ENCODE results near the gene SLC52A1. TPM values are rescaled to one million over a fixed set of nuclear protein-coding genes. Genes with fewer than 3 reads are reported as not detected.

Gene SLC52A1
- total RNA-seq, 4 donors from 2014 or later, result 0.11 TPM; not detected in 3

GRCh38 chr17:5042157-5043022, 7.2 kb upstream of the SLC52A1 start:
- no peaks in the 10 kb centered on the region for H3K9me3 ChIP-seq
- no peaks in the 10 kb centered on the region for H3K27me3 ChIP-seq
- DNase-seq, result no peak
- no peaks in the 10 kb centered on the region for H3K36me3 ChIP-seq
- TF ChIP-seq CTCF (IDR thresholded peaks at IDR 0.05), result no peak
- TF ChIP-seq POLR2A (IDR thresholded peaks at IDR 0.05), result no peak
- WGBS, 2 donors, result 83 to 86% methylated on average over 14 to 15 of the region's 15 CpGs
- intact Hi-C loops (cut with DNase I), result no loop called here
- H3K4me3 ChIP-seq (replicated peaks in 1 of 3), result no peak overlapping the region
- H3K4me1 ChIP-seq, result no peaks in the 10 kb centered on the region
- H3K27ac ChIP-seq, result no peak overlapping the region

GRCh38 chr17:5034651-5035050, 575 bp downstream of the SLC52A1 start:
- Histone ChIP-seq H3K4me3 (replicated peaks in 1 of 3) (no peak overlapping the region), H3K27me3 (no peaks in the 10 kb centered on the region), H3K27ac (no peak overlapping the region), H3K9me3 (no peaks in the 10 kb centered on the region), H3K36me3 (no peaks in the 10 kb centered on the region), H3K4me1 (peaks cover 4 to 5% of the 10 kb centered on the region in 2 donors)
- intact Hi-C loops (cut with DNase I), result no loop called here
- DNase-seq, result no peak
- 88 to 89% methylated on average over 11 to 14 of the region's 14 CpGs for WGBS, 2 donors
- no peak for TF ChIP-seq POLR2A (IDR thresholded peaks at IDR 0.05)
- TF ChIP-seq CTCF (IDR thresholded peaks at IDR 0.05), result no peak

GRCh38 chr17:5034063-5034462, 1.2 kb downstream of the SLC52A1 start:
- intact Hi-C loops (cut with DNase I), result no loop called here
- H3K9me3 ChIP-seq, result no peaks in the 10 kb centered on the region

GRCh38 chr17:5033352-5034015, 1.7 kb downstream of the SLC52A1 start:
- H3K4me1 ChIP-seq, result peaks cover 4 to 5% of the 10 kb centered on the region in 2 donors
- no peak for DNase-seq
- H3K27me3 ChIP-seq, result no peaks in the 10 kb centered on the region
- intact Hi-C loops (cut with DNase I), result no loop called here
- H3K4me3 ChIP-seq (replicated peaks in 1 of 3), result no peak overlapping the region
- TF ChIP-seq POLR2A (IDR thresholded peaks at IDR 0.05) (no peak), CTCF (IDR thresholded peaks at IDR 0.05) (no peak)
- 90 to 92% methylated on average over 8 to 10 of the region's 13 CpGs for WGBS, 2 donors
- H3K9me3 ChIP-seq, result no peaks in the 10 kb centered on the region
- H3K27ac ChIP-seq, result no peak overlapping the region
- no peaks in the 10 kb centered on the region for H3K36me3 ChIP-seq

More at GRCh38 chr17:5034063-5034462, 1.2 kb downstream of the SLC52A1 start:
- Histone ChIP-seq H3K4me1 (peaks cover 4 to 5% of the 10 kb centered on the region in 2 donors), H3K27ac (no peak overlapping the region), H3K4me3 (replicated peaks in 1 of 3) (no peak overlapping the region), H3K27me3 (no peaks in the 10 kb centered on the region), H3K36me3 (no peaks in the 10 kb centered on the region)
- 100% methylated on average over 4 to 5 of the region's 5 CpGs for WGBS, 2 donors
- DNase-seq, result no peak
- TF ChIP-seq CTCF (IDR thresholded peaks at IDR 0.05), result no peak

- Histone ChIP-seq H3K27ac (no peak overlapping the region), H3K36me3 (no peaks in the 10 kb centered on the region), H3K4me1 (peaks cover 4 to 5% of the 10 kb centered on the region in 2 donors), H3K27me3 (no peaks in the 10 kb centered on the region), H3K9me3 (no peaks in the 10 kb centered on the region), H3K4me3 (replicated peaks in 1 of 3) (no peak overlapping the region)
- WGBS, 2 donors, result 57 to 100% methylated on average over 2 to 3 of the region's 6 CpGs
- intact Hi-C loops (cut with DNase I), result no loop called here
- no peak for DNase-seq
- no peak for TF ChIP-seq POLR2A (IDR thresholded peaks at IDR 0.05)
- no peak for TF ChIP-seq CTCF (IDR thresholded peaks at IDR 0.05)
Measured at GRCh38 chr17:5032865-5033264, 2.4 kb downstream of the SLC52A1 start.
